Measurements from ENCODE around the gene ESF1. TPM values are rescaled to one million over a fixed set of nuclear protein-coding genes. Genes with fewer than 3 reads are reported as not detected.
A peak's percentile ranks its signal among the peaks of the same experiment; 100 is the strongest.

Gene ESF1, protein sequence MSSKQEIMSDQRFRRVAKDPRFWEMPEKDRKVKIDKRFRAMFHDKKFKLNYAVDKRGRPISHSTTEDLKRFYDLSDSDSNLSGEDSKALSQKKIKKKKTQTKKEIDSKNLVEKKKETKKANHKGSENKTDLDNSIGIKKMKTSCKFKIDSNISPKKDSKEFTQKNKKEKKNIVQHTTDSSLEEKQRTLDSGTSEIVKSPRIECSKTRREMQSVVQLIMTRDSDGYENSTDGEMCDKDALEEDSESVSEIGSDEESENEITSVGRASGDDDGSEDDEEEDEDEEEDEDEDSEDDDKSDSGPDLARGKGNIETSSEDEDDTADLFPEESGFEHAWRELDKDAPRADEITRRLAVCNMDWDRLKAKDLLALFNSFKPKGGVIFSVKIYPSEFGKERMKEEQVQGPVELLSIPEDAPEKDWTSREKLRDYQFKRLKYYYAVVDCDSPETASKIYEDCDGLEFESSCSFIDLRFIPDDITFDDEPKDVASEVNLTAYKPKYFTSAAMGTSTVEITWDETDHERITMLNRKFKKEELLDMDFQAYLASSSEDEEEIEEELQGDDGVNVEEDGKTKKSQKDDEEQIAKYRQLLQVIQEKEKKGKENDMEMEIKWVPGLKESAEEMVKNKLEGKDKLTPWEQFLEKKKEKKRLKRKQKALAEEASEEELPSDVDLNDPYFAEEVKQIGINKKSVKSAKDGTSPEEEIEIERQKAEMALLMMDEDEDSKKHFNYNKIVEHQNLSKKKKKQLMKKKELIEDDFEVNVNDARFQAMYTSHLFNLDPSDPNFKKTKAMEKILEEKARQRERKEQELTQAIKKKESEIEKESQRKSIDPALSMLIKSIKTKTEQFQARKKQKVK
- total RNA-seq: 26.9 and 27.2 TPM in 2 replicates

DNA sequence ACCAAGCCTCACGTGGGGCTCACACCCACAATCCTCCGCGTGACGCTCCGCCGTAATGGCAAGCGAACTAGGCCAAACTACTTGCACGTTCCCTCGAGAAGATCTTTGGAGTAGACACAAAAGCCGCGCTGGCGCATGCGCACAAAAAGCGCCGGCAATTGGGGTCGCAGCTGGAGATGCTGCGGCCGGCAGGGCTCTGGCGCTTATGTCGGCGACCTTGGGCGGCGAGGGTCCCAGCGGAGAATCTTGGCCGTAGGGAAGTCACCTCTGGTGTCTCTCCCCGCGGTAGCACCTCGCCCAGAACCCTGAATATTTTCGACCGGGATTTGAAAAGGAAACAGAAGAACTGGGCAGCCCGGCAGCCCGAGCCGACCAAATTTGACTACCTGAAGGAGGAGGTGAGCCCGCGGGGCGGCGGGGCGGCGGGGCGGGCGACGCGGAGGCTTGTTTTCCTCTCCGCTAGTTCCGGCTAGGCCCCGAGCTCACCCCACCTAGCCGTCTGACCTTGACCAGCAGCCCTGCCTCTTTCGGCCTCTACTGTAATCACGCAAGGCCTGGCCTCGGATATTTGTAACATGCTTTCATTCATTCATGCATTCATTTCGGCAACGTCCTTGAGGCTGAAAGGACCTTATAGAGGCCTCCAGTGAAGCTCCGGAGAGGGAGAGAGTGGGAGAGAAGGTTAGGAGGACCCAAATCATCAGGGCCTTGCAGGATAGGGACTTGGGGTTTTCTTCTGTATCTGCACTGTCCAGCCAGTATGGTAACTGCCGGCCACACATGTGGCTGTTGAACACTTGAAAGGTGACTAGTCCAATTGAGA lies at the start of gene ESF1, which contains the start of gene NDUFAF5:
ESF1 (minus strand) TSS at position 27 of the 823 bp plus-strand sequence. CDS start 1,779 bp downstream, outside the sequence.
NDUFAF5 (plus strand) TSS at position 136 of the 823 bp plus-strand sequence; CDS start at position 177, 41 bp downstream.
- H3K27me3 Mint-ChIP-seq (ENCODE audit: low read depth): no peaks in the 10 kb centered on the region
- H3K27ac Mint-ChIP-seq: peak within 1 kb of the TSS; percentile 93
- peak; percentile 91 for DNase-seq (ENCODE audit: low spot score)
- intact Hi-C loops (cut with micrococcal nuclease): loop anchor here (2.0 to 10.0 kb wide), 4 partner anchors 148 to 1893 kb away; partner anchors contain the start of genes ISM1 and TASP1
- H3K4me3 Mint-ChIP-seq (ENCODE audit: low read depth): peak within 1 kb of the TSS; percentile 97
- peaks cover 48% of the 10 kb centered on the region for H3K36me3 Mint-ChIP-seq (ENCODE audit: low read depth)
- peaks cover 29% of the 10 kb centered on the region for H3K4me1 Mint-ChIP-seq (ENCODE audit: low read depth)
- no peaks in the 10 kb centered on the region for H3K9me3 Mint-ChIP-seq

DNA sequence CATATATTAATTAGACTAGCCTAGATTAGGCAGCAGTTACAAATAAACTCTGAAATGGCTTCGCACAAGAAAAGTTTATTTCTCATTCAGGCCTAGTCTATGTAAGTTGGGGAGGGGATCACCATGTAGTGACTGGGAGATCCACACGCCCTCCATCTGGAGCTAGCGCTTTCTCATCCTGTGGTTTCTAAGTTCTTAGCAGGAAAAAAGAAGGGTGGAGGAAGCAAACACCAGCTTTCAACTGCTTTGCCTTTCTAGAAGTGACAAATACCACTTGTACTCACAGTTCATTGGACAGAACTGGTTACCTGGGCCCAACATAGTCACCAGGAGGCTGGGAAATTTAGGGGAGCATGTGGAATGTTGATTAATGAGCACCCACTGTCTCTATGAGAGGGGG lies 46.8 kb upstream of the ESF1 start:
- no peaks in the 10 kb centered on the region for H3K9me3 Mint-ChIP-seq
- H3K27ac Mint-ChIP-seq: no peak overlapping the region
- peaks cover 4% of the 10 kb centered on the region for H3K27me3 Mint-ChIP-seq (ENCODE audit: low read depth)
- no peak overlapping the region for H3K4me3 Mint-ChIP-seq (ENCODE audit: low read depth)
- intact Hi-C loops (cut with micrococcal nuclease): no loop called here
- no peaks in the 10 kb centered on the region for H3K36me3 Mint-ChIP-seq (ENCODE audit: low read depth)
- DNase-seq (ENCODE audit: low spot score): no peak
- H3K4me1 Mint-ChIP-seq (ENCODE audit: low read depth): no peaks in the 10 kb centered on the region

DNA sequence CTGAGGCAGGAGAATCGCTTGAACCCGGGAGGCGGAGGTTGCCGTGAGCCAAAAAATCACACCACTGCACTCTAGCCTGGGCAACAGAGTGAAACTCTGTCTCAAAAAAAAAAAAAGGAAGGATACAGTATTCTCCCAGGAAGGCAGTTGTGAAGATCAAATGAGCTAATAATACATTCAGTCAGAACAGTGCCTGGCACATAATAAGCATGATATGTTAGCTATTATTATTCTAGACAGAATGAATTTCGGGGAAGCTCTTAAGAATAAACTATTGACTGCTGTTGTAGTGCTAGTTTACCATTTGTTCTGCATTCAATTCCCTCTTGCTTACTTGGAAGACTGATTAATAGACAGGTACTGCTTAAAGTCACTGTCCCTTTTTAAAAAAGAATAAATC lies 40.7 kb upstream of the ESF1 start:
- no peaks in the 10 kb centered on the region for H3K9me3 Mint-ChIP-seq
- H3K27ac Mint-ChIP-seq: no peak overlapping the region
- H3K36me3 Mint-ChIP-seq (ENCODE audit: low read depth): peaks cover 7% of the 10 kb centered on the region
- H3K27me3 Mint-ChIP-seq (ENCODE audit: low read depth): peaks cover 4% of the 10 kb centered on the region
- no peaks in the 10 kb centered on the region for H3K4me1 Mint-ChIP-seq (ENCODE audit: low read depth)
- intact Hi-C loops (cut with micrococcal nuclease): no loop called here
- no peak overlapping the region for H3K4me3 Mint-ChIP-seq (ENCODE audit: low read depth)
- no peak for DNase-seq (ENCODE audit: low spot score)

DNA sequence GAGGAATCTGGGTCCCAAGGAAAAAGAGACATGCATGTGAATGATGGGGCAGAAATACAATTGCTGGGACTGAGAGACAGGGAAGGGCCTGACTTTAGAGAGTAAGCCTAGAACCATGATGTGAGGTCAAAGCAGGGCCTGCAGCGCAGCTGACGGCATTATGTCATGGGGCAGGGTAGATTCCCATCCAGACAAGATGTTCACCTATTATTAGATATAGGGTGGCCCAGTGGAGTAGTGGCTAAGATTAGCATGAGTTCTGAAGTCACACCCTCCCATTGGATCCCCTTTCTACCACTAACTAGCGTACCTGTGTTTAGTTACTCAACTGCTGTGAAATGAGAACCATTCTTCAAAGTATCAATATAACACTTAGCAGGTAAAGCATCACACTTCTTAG lies 39.7 kb upstream of the ESF1 start:
- H3K27ac Mint-ChIP-seq: no peak overlapping the region
- H3K36me3 Mint-ChIP-seq (ENCODE audit: low read depth): peaks cover 12% of the 10 kb centered on the region
- no peak for DNase-seq (ENCODE audit: low spot score)
- peaks cover 2% of the 10 kb centered on the region for H3K27me3 Mint-ChIP-seq (ENCODE audit: low read depth)
- H3K9me3 Mint-ChIP-seq: no peaks in the 10 kb centered on the region
- H3K4me3 Mint-ChIP-seq (ENCODE audit: low read depth): no peak overlapping the region
- intact Hi-C loops (cut with micrococcal nuclease): no loop called here
- H3K4me1 Mint-ChIP-seq (ENCODE audit: low read depth): no peaks in the 10 kb centered on the region

DNA sequence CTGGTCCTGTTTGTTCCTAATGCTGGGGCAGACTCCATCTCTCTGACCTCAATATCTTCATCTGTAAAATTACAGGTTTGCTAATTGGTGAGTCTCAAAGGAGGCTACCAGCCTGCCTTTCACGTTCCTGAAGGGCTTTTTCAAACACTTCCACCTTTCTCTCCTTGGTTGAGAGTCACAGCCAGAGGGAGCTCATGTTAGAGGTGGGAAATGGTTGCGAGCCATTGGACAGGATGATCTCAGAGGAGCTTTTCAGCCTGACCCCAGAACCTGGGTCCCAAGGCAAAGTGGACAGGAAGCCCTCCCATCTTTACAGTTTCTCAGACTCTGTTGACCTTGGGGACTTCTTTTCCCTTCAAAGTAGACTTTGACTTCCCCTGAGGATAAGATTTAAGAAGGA lies 37.7 kb upstream of the ESF1 start:
- H3K27me3 Mint-ChIP-seq (ENCODE audit: low read depth): no peaks in the 10 kb centered on the region
- peaks cover 3% of the 10 kb centered on the region for H3K4me1 Mint-ChIP-seq (ENCODE audit: low read depth)
- DNase-seq (ENCODE audit: low spot score): no peak
- intact Hi-C loops (cut with micrococcal nuclease): no loop called here
- no peaks in the 10 kb centered on the region for H3K9me3 Mint-ChIP-seq
- peaks cover 23% of the 10 kb centered on the region for H3K36me3 Mint-ChIP-seq (ENCODE audit: low read depth)
- H3K4me3 Mint-ChIP-seq (ENCODE audit: low read depth): no peak overlapping the region
- H3K27ac Mint-ChIP-seq: no peak overlapping the region

DNA sequence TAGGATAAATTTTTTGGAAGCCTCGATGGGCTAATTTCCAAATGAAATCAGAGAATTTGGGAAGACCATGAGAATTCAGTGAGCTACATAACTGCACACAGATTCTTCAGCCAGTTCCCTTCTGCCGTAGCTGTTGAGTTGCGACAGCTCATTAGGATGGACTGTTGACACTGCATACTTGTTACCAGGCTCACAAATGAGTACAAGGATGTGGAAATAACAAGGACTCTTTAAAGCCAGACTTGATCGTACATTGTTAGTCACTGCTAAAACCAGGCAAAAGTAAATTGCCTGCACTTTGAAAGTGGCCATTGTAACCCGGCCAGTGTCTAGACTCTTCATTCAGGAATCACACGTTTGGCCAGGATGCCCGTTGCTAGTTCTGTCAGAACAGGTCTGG lies 37.2 kb upstream of the ESF1 start:
- Mint-ChIP-seq H3K9me3 (no peaks in the 10 kb centered on the region), H3K27ac (no peak overlapping the region)
- intact Hi-C loops (cut with micrococcal nuclease): no loop called here

DNA sequence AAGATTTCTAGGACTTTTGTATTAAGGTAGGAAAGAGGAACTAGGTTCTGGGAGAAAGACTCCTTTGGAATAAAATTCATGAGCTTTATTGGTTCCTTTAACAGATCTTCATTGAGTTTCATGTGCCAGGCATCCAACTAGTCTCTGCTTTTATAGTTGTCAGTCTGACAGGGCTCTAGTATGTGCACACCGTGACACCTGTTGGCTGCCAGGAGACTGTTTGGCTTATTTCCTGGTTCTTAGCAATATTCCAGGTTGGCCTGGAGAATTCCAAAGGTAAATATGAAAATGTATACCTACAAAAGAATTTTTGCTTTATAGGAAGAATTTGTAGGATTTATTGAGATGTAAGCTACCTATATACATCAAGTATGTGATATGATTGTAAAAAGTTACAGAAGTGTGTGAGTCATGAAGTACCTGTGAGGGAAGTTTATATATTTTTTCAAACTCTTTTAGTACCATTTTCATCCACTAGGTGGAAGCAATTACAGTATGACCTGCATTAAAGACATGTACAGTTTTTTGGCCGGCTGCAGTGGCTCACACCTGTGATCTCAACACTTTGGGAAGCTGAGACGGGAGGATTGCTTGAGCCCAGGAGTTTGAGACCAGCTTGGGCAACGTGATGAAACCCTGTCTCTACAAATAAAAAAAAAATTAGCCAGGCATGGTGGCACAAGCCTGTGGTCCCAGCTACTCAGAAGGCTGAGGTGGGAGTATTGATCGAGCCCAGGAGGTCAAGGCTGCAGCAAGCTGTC lies 35.3 kb upstream of the ESF1 start:
- no peaks in the 10 kb centered on the region for H3K9me3 Mint-ChIP-seq
- H3K36me3 Mint-ChIP-seq (ENCODE audit: low read depth): peaks cover 40% of the 10 kb centered on the region
- intact Hi-C loops (cut with micrococcal nuclease): loop anchor here (1.0 kb wide), 1 partner anchor 235 kb away; no protein-coding TSS in a partner anchor
- H3K4me1 Mint-ChIP-seq (ENCODE audit: low read depth): peaks cover 15% of the 10 kb centered on the region
- DNase-seq (ENCODE audit: low spot score): no peak
- no peaks in the 10 kb centered on the region for H3K27me3 Mint-ChIP-seq (ENCODE audit: low read depth)
- H3K27ac Mint-ChIP-seq: no peak overlapping the region
- no peak overlapping the region for H3K4me3 Mint-ChIP-seq (ENCODE audit: low read depth)

More for the DNA sequence above, 37.2 kb upstream of the ESF1 start:
- Mint-ChIP-seq H3K27me3 (ENCODE audit: low read depth) (no peaks in the 10 kb centered on the region), H3K36me3 (ENCODE audit: low read depth) (peaks cover 27% of the 10 kb centered on the region), H3K4me3 (ENCODE audit: low read depth) (no peak overlapping the region), H3K4me1 (ENCODE audit: low read depth) (peaks cover 7% of the 10 kb centered on the region)
- no peak for DNase-seq (ENCODE audit: low spot score)

DNA sequence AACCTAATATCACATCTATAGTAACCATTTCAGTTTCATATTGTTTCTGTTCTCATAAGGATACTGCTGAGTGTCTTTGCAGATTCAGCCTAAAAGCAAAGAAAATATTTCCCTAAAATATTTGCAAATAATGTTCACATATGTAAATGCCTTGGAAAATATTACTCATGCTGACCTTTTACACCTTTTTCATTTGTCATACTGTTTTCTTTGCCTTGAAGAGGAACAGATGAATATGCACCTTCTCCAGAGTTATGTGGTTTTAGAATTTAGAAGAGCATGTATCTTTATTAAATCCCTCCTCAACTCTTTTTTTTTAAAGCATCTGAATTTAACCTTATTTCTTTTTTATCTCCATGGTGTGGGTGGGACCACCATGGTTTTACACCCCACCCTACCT lies 32.6 kb upstream of the ESF1 start:
- DNase-seq (ENCODE audit: low spot score): no peak
- peaks cover 15% of the 10 kb centered on the region for H3K4me1 Mint-ChIP-seq (ENCODE audit: low read depth)
- no peak overlapping the region for H3K4me3 Mint-ChIP-seq (ENCODE audit: low read depth)
- intact Hi-C loops (cut with micrococcal nuclease): no loop called here
- H3K27ac Mint-ChIP-seq: peak overlapping the region; percentile 71
- no peaks in the 10 kb centered on the region for H3K27me3 Mint-ChIP-seq (ENCODE audit: low read depth)
- peaks cover 58% of the 10 kb centered on the region for H3K36me3 Mint-ChIP-seq (ENCODE audit: low read depth)
- no peaks in the 10 kb centered on the region for H3K9me3 Mint-ChIP-seq

DNA sequence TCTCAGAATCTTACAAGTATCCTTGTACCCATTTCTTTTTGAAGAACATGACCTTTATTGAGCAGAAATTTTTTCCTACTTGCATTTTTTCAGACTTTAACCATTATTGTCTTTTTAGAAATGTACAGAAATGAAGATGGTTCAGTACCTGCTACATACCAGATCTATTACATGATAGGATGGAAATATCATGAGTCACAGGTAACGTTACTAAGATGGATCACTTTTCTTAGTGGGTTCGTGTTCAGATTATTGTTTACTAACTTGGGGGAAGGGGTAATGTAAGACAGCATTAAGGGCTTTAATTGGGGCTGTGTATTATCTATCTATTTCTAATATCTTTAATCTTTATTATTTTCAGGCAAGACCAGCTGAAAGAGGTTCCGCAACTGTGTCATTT lies 32.0 kb upstream of the ESF1 start:
- intact Hi-C loops (cut with micrococcal nuclease): no loop called here
- H3K4me3 Mint-ChIP-seq (ENCODE audit: low read depth): no peak overlapping the region
- no peaks in the 10 kb centered on the region for H3K9me3 Mint-ChIP-seq
- H3K27ac Mint-ChIP-seq: peak overlapping the region; percentile 36
- H3K27me3 Mint-ChIP-seq (ENCODE audit: low read depth): no peaks in the 10 kb centered on the region
- H3K36me3 Mint-ChIP-seq (ENCODE audit: low read depth): peaks cover 64% of the 10 kb centered on the region
- H3K4me1 Mint-ChIP-seq (ENCODE audit: low read depth): peaks cover 15% of the 10 kb centered on the region
- DNase-seq (ENCODE audit: low spot score): no peak

DNA sequence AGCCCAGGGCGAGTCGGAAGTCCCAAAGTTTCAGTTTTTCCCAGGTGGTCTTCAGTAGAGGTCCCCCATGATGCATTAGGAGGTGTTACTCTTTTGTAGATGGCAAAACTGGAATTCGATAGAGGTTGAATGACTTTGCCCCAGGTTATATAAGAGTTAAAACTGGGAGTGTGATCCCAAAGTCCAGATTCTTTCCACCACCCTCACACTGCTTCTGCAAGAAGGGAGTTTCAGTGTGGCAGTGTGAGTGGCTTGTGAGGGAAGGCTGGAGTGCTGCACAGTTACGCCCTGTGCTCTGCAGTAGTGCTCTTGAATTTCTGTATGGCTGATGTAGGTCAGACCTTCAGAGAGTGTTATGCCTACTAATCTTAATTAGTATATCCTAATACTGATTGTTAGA lies 30.0 kb upstream of the ESF1 start:
- no peak overlapping the region for H3K4me3 Mint-ChIP-seq (ENCODE audit: low read depth)
- H3K27me3 Mint-ChIP-seq (ENCODE audit: low read depth): no peaks in the 10 kb centered on the region
- no peak overlapping the region for H3K27ac Mint-ChIP-seq
- DNase-seq (ENCODE audit: low spot score): no peak
- peaks cover 52% of the 10 kb centered on the region for H3K36me3 Mint-ChIP-seq (ENCODE audit: low read depth)
- intact Hi-C loops (cut with micrococcal nuclease): no loop called here
- peaks cover 15% of the 10 kb centered on the region for H3K4me1 Mint-ChIP-seq (ENCODE audit: low read depth)
- H3K9me3 Mint-ChIP-seq: no peaks in the 10 kb centered on the region

DNA sequence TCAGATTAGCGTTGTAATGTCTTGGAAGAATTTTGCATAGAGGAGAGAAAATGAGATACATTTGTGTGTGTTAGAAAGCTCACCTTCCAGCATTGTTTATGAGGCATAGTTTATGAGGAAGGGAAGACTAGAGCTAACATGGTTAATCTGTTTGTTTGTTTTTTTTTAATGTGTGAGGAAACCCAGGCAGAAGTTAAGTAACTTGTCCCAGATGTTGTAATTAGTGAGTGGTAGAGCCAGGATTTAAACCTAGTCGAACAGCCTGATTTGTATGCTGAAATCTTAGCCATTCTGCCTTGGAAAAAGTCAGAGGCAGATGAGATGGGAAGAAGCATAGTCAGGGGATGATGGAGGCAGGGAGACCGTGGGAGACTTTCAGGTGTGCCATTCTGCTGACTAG lies 29.2 kb upstream of the ESF1 start:
- Mint-ChIP-seq H3K27ac (no peak overlapping the region), H3K4me1 (ENCODE audit: low read depth) (peaks cover 15% of the 10 kb centered on the region), H3K4me3 (ENCODE audit: low read depth) (no peak overlapping the region), H3K9me3 (no peaks in the 10 kb centered on the region), H3K36me3 (ENCODE audit: low read depth) (peaks cover 52% of the 10 kb centered on the region), H3K27me3 (ENCODE audit: low read depth) (no peaks in the 10 kb centered on the region)
- intact Hi-C loops (cut with micrococcal nuclease): no loop called here
- DNase-seq (ENCODE audit: low spot score): no peak

DNA sequence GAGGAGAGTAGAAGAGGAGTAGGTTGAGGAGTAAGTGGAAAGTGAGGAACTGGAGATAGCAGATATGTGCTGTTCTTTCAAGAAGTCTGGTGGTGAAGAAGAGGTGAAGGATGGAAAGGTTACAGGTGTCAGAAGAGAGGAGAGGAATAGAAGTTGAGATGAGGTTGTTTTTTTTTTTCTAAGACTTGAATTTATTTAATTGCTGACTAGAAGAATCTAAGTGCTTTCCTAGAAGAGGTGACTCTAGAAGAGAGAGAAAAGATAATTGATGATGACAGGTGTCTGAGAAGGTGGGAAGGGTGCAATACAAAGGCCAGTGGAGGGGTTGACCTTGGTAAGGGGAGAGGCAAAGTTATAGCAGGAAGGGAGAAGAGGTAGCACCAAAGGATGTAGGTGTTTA lies 25.7 kb upstream of the ESF1 start:
- intact Hi-C loops (cut with micrococcal nuclease): no loop called here
- no peak overlapping the region for H3K4me3 Mint-ChIP-seq (ENCODE audit: low read depth)
- no peaks in the 10 kb centered on the region for H3K4me1 Mint-ChIP-seq (ENCODE audit: low read depth)
- no peak for DNase-seq (ENCODE audit: low spot score)
- H3K27me3 Mint-ChIP-seq (ENCODE audit: low read depth): no peaks in the 10 kb centered on the region
- H3K27ac Mint-ChIP-seq: no peak overlapping the region
- peaks cover 34% of the 10 kb centered on the region for H3K36me3 Mint-ChIP-seq (ENCODE audit: low read depth)
- H3K9me3 Mint-ChIP-seq: no peaks in the 10 kb centered on the region

All from activated T-helper 2 cell treated with anti-CD3 and anti-CD28 coated beads, Interferon-gamma antibody, Interleukin-2, Interleukin-4, amounts not matched to agents 10 μg/mL and 5 μg/mL and 100 μg/mL, durations not matched to agents 14 hours and 24 hours and 36 hours (primary cell).